Natural killer cell (primary cell): ENCODE results near the gene CCNJL. TPM values are rescaled to one million over a fixed set of nuclear protein-coding genes. Genes with fewer than 3 reads are reported as not detected.
A peak's percentile ranks its signal among the peaks of the same experiment; 100 is the strongest.

ENCODE experiments used
- ATAC-seq, 3 donors: fragments of 150-1000 bp in 2 of 3; fragments of 200-7000 bp in 1 of 3; cut with Tn5 transposase; 1 replicate in 1 of 3; 2 replicates in 2 of 3; pipeline ENCODE4 v1.10.0; 2021; ENCODE audit warnings: mild to moderate bottlenecking in 2 of 3, moderate library complexity in 2 of 3
- DNase-seq, 2 donors: peaks; one replicate each; pipeline versions ENCODE4 v3.0.0 to v3.0.0-alpha.2; 2013 to 2021; ENCODE audit warnings: mixed read lengths in 1 of 2
- H3K27ac ChIP-seq: one replicate; pipeline ENCODE4 v1.5.1; 2013; ENCODE audit warnings: mild to moderate bottlenecking, low read length
- H3K27me3 ChIP-seq: one replicate; pipeline ENCODE4 v1.6.1; 2013; ENCODE audit warnings: low read length; ENCODE audit not compliant: control insufficient read depth, insufficient read depth
- H3K36me3 ChIP-seq: one replicate; pipeline ENCODE4 v1.6.1; 2013; ENCODE audit warnings: low read length; ENCODE audit not compliant: control insufficient read depth, insufficient read depth
- H3K4me1 ChIP-seq: one replicate; pipeline ENCODE4 v1.6.1; 2013; ENCODE audit warnings: low read length; ENCODE audit not compliant: control insufficient read depth, insufficient read depth
- H3K4me3 ChIP-seq: one replicate; pipeline ENCODE4 v1.5.1; 2013; ENCODE audit warnings: low read length
- H3K9me3 ChIP-seq: one replicate; pipeline ENCODE4 v1.6.1; 2013; ENCODE audit warnings: low read length; ENCODE audit not compliant: control insufficient read depth, insufficient read depth
- H3K27ac Mint-ChIP-seq, 2 donors: one replicate each; pipeline ENCODE4 v1.8.0; 2022; ENCODE audit warnings: mild to moderate bottlenecking in 2 of 2, mixed read lengths in 2 of 2, moderate library complexity in 1 of 2
- H3K27me3 Mint-ChIP-seq, 2 donors: one replicate each; pipeline ENCODE4 v1.8.0; 2022; ENCODE audit warnings: low read depth in 2 of 2, mixed read lengths in 2 of 2
- H3K36me3 Mint-ChIP-seq: one replicate; pipeline ENCODE4 v1.8.0; 2022; ENCODE audit warnings: mixed read lengths
- H3K4me1 Mint-ChIP-seq, 2 donors: one replicate each; pipeline ENCODE4 v1.8.0; 2022; ENCODE audit warnings: mixed read lengths in 2 of 2
- H3K4me3 Mint-ChIP-seq: one replicate; pipeline ENCODE4 v1.8.0; 2022; ENCODE audit warnings: mild to moderate bottlenecking, moderate library complexity, mixed read lengths
- H3K9me3 Mint-ChIP-seq, 2 donors: one replicate each; pipeline ENCODE4 v1.8.0; 2022; ENCODE audit warnings: mixed read lengths in 2 of 2
- CTCF ChIP-seq: fragments of 200-600 bp; IDR thresholded peaks from one replicate; pipeline ENCODE4 v1.8.0; 2022; ENCODE audit warnings: antibody characterized with exemption
- WGBS: methylation state at CpG from one replicate; pipeline ENCODE4 v1.1.7; 2013; ENCODE audit warnings: missing lambda C conversion rate; ENCODE audit not compliant: insufficient coverage; 5-methylcytosine and 5-hydroxymethylcytosine counted together
- intact Hi-C: fragments of 100-400 bp; cut with micrococcal nuclease; formaldehyde crosslinking; loops from one replicate; pipeline ENCODE4 v1.14.2; 2022
- total RNA-seq, 4 donors: library from RNA; stranded (reverse); fragments of 120-200 nt in 1 of 4; gene quantifications; one replicate each; pipeline versions ENCODE4 v1.2.3 to v1.2.4, GENCODE V29; 2013 to 2022

The CCNJL gene
- total RNA-seq, 3 donors from 2014 or later (not counting 1 experiment from before 2014, with no cell fraction given): 19.9 to 32.1 (median 20.7) TPM

- Histone ChIP-seq H3K36me3 (no peaks in the 10 kb centered on the region), H3K9me3 (no peaks in the 10 kb centered on the region), H3K4me1 (peaks cover 94% of the 10 kb centered on the region), H3K4me3 (no peak overlapping the region), H3K27me3 (no peaks in the 10 kb centered on the region), H3K27ac (peak overlapping the region; percentile 91)
- peak; percentile 52 to 74 (median 67) for ATAC-seq
- H3K27ac Mint-ChIP-seq: peak overlapping the region; percentile 89 to 98
- DNase-seq: peak; percentile 32 to 54
- intact Hi-C loops: loop anchor here (5.0 kb wide), 1 partner anchor 128 kb away; the partner anchor contains the start of gene PTTG1
- H3K4me1 Mint-ChIP-seq: peaks cover 85 to 91% of the 10 kb centered on the region in 2 donors
- 41% methylated on average over 13 of the region's 13 CpGs for WGBS
- no peaks in the 10 kb centered on the region for H3K36me3 Mint-ChIP-seq
- H3K27me3 Mint-ChIP-seq: no peaks in the 10 kb centered on the region
- H3K9me3 Mint-ChIP-seq: no peaks in the 10 kb centered on the region
- H3K4me3 Mint-ChIP-seq: peak overlapping the region; percentile 88
- TF ChIP-seq CTCF: no peak
Measured at GRCh38 chr5:160293901-160294561, 18.3 kb downstream of the CCNJL start.

GRCh38 chr5:160293386-160293785, 19.0 kb downstream of the CCNJL start:
- no peaks in the 10 kb centered on the region for H3K27me3 ChIP-seq
- Mint-ChIP-seq H3K9me3 (no peaks in the 10 kb centered on the region), H3K36me3 (no peaks in the 10 kb centered on the region), H3K27me3 (no peaks in the 10 kb centered on the region), H3K4me1 (peaks cover 84 to 90% of the 10 kb centered on the region in 2 donors), H3K27ac (peak overlapping the region; percentile 89 to 98), H3K4me3 (peak overlapping the region; percentile 88)
- peaks cover 91% of the 10 kb centered on the region for H3K4me1 ChIP-seq
- 88% methylated on average over 9 of the region's 10 CpGs for WGBS
- no peak overlapping the region for H3K4me3 ChIP-seq
- no peaks in the 10 kb centered on the region for H3K36me3 ChIP-seq
- peak overlapping the region; percentile 91 for H3K27ac ChIP-seq
- DNase-seq (no peak), ATAC-seq (no peak)
- no peaks in the 10 kb centered on the region for H3K9me3 ChIP-seq
- intact Hi-C loops: loop anchor here (5.0 kb wide), 1 partner anchor 129 kb away; the partner anchor contains the start of gene PTTG1
- TF ChIP-seq CTCF: no peak

- Histone ChIP-seq H3K27ac (no peak overlapping the region), H3K9me3 (no peaks in the 10 kb centered on the region), H3K36me3 (no peaks in the 10 kb centered on the region), H3K4me1 (peaks cover 84% of the 10 kb centered on the region), H3K27me3 (no peaks in the 10 kb centered on the region), H3K4me3 (no peak overlapping the region)
- no peaks in the 10 kb centered on the region for H3K9me3 Mint-ChIP-seq
- H3K27me3 Mint-ChIP-seq: no peaks in the 10 kb centered on the region
- H3K36me3 Mint-ChIP-seq: no peaks in the 10 kb centered on the region
- WGBS: 70% methylated on average over 8 of the region's 8 CpGs
- H3K4me1 Mint-ChIP-seq: peaks cover 65 to 79% of the 10 kb centered on the region in 2 donors
- H3K4me3 Mint-ChIP-seq: no peak overlapping the region
- peak overlapping the region; percentile 77 to 86 for H3K27ac Mint-ChIP-seq
- intact Hi-C loops: loop anchor here (5.0 kb wide), 1 partner anchor 131 kb away; the partner anchor contains the start of gene PTTG1
- no peak for ATAC-seq
- TF ChIP-seq CTCF: no peak
- DNase-seq: no peak
Measured at GRCh38 chr5:160291467-160291866, 20.9 kb downstream of the CCNJL start.
